GM19467 (cell line): ENCODE measurements around the gene TTYH3.
A peak's percentile ranks its signal among the peaks of the same experiment; 100 is the strongest.

ENCODE experiments used
- ATAC-seq: cut with Tn5 transposase; IDR thresholded peaks from one replicate; pipeline ENCODE4 v1.9.1; 2021; ENCODE audit warnings: mild to moderate bottlenecking, moderate library complexity; ENCODE audit not compliant: unreplicated experiment

The TTYH3 gene

DNA sequence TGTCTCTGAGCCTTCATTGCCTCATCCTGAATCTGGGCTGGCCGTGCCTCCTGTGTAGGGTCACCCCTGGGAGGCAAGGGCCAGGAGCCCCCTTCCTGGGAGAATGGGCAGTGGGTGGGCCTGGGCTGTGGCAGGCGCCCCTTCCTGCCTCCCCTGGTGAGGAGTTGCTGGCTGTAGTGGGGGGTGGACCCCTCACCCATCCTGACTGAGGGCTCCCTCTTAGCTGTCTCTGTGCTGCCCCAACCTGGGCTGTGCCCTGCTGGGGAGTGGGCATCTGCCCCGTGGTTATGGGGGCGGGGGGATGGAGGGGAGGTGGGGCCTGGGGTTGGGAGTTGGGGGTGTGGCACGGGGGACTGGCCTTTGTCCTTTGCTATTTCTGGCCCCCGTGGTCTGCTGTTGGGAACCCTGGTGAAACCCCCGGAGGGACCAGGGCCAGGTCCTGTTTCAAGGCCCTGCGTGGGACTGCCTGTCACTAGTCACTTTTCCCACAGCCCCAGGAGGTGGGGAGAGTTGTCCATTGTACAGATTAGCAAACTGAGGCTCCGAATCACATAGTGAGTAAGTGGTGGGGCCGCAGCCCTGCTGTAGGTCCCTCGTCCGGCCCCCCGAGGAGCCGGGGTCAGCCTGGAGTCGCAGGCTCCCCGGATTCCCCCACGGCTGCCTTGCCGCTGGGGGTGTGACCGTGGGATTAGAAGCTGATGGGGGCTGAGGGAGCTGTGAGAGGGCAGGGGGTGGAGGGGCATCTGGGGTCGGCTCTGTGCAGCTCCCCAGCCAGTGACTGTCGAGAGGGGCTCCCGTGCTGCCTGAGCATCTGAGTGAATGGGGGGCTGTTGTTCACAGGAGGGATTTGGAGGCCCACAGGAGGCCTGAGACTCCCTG is 2.7 kb downstream of the TTYH3 start:
- ATAC-seq, result no peak

DNA sequence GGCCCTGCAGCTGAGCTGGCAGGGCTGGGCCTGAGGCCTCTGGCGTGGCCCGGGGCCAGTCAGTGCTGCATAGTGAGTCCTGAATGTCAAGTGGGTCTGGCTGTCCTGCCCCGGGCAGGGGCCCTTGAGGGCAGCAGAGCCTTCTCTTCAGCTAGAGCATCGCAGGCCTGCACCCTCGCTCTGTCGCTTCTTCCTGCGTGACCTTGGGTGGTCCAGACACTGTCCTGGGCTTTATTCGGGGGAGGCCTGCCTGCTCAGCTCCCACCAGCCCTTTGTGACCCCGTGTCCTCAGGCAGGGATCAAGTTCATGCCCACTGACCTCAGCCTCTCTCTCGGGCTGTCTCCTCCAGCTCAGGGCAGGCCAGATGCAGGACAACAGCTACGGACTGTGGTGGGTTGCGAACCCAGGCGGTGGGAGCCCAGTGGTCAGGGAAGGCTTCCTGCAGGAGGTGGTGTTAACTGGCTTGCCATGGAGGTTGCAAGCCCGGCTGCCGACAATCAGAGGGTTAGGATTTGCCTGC is 3.4 kb downstream of the TTYH3 start:
- ATAC-seq, result no peak

DNA sequence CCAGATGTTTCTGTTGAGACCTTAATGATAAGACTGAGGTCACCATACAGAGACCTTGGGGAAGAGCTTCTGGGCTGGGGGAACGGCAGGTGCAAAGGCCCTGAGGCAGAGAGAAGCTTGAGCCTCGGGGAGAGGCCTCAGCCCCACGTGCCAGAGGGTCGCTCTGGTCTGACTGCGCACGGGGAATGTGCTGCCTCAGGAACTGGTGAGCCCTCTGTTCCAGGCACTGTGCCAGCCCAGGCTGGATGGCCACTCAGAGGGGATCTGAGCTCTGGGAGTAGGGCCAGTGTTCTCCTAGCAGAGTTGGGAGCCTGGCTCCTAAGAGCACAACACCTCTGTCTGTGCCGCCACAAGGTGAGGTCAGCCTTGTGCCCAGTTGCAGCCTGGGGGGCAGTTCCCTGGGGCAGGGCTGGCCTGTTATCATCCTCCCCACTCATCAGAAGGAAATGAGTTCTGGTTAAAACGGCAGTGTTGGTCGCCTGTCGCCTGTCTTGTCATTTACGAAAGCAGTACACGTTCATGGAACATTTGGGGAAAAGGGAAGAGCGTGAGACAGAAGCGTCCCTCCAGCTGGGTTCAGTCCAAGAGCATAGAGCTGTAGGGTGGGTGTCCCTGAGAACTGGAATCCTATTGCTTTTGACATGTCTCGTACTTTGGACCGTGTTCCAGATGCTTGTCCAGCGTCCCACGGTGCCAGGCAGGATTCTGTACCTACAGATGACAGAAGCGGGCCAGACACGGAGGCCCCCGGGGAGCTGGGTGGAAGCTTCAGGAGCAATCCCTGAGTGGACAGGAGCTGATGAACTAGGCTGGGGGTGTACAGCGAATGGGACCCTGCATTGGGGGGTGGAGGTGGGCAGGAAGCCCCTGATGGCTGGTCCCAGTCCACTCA is 4.3 kb downstream of the TTYH3 start:
- ATAC-seq, result no peak

DNA sequence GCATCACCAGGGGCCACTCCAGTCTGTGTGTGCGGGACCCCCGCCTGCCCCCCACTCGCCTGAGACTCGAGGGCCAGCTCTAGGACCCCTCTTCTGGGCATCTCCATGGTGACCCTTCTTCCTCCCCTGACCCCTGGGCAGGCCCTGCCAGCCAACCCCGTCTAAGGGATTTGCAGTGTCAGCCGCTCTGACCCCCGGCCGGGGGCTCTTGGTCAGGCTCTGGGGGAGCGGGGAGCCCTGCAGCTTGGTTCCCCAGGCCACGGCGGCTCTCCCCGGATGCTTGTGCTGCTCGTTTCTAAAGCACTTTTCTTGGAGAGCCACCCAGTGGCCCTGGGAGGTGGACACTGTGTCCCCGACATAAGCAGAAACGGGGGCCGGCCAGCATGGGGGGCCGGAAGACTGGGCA is 5.3 kb downstream of the TTYH3 start:
- no peak for ATAC-seq

GRCh38 chr7:2637505-2638223 is 5.9 kb downstream of the TTYH3 start:
- no peak for ATAC-seq

DNA sequence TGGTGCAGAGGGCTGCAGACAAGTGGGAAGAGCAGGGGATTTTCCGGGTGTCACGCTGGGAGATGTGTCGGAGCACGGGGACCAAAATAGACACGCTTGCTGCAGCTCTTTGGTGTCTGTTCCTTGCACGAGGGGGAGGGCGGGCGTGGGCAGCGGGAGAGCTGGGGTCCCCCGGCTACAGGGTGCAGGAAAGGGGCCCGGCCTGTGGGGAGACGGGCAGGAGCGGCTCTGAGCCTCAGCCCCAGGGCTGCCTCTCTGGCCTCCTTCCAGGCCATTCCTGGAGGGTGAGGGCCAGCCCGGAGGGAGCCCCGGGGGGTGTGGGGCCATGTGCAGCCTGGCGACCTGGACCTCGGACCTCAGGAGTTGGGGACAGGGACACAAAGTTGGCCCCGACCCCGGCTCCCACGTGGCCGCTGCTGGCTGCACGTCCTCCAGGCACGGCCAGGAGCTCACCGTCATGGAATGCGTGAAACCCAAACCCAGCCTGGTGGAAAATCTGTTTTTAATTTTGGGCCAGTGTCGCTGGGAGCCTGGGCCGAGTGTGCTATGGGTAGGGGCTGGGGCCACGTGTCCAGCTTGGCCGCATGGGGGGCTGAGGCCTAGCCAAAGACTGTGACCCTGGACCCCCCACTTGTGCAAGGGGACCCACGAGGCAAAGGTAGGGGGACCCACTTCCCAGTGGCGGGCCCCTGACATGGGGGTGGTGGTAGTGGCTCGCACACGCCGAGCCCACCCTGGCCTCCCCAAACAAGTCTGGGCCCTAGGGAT is 6.6 kb downstream of the TTYH3 start:
- ATAC-seq, result no peak

GRCh38 chr7:2639181-2639681 is 7.4 kb downstream of the TTYH3 start:
- no peak for ATAC-seq

DNA sequence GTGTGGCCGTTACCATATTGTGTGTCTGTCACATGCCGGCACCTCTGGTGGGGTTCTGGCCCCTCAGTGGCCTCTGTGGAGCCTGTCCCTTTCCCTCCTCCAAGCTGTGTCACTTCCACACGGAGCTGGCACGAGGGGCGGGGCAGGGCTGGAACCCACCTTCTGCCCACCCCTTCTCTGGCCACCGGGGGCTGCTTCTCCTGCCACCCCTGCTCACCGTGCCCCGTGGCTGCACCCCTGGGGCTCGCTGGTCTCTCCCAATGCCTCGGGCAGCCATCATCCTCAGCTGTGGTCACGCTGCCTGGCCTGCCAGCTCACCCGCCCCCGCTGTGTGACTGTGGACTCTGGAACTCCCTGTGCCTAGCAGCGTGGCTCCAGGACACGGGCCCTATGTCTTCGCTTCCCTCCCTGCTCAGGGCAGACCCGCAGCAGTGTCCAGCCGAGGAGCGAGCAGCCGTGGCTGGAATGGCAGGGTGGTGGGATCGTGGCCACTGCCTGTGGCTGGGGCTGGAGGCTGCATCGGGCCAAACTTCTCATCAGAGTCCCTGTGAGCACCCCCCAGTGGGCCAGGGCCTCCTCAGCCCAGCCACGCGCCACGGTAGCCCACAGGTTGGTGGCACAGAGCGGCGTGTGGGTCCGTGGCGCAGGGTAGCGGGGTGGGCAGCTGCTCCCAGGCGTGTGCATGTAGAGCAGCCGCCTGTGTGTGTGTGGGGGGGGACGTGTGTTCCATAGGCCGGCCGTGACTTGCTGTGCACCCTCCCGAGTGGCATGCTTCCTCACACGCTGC is 8.1 kb downstream of the TTYH3 start:
- no peak for ATAC-seq

DNA sequence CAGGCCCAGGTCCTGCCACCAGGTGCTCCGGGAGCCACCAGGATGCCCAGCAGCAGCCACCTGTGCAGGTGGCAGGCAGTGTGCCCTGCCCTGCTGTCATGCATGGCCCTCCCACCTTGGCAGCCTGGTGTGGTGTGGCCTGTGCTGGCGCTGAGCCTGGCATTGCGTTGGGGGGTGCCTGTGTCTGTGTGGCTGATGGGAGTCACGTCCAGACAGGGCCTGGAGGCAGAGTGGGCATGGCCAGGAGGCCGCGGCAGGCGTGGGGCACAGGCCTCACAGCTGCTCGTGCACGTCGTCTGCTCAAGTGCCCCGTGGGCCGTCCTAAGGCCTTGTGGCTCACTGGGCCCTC is 8.7 kb downstream of the TTYH3 start:
- no peak for ATAC-seq

- ATAC-seq, result no peak
These were observed 9.1 kb downstream of the TTYH3 start for GRCh38 chr7:2640846-2641316.

- no peak for ATAC-seq
These were observed 9.9 kb downstream of the TTYH3 start for GRCh38 chr7:2641406-2642393.

DNA sequence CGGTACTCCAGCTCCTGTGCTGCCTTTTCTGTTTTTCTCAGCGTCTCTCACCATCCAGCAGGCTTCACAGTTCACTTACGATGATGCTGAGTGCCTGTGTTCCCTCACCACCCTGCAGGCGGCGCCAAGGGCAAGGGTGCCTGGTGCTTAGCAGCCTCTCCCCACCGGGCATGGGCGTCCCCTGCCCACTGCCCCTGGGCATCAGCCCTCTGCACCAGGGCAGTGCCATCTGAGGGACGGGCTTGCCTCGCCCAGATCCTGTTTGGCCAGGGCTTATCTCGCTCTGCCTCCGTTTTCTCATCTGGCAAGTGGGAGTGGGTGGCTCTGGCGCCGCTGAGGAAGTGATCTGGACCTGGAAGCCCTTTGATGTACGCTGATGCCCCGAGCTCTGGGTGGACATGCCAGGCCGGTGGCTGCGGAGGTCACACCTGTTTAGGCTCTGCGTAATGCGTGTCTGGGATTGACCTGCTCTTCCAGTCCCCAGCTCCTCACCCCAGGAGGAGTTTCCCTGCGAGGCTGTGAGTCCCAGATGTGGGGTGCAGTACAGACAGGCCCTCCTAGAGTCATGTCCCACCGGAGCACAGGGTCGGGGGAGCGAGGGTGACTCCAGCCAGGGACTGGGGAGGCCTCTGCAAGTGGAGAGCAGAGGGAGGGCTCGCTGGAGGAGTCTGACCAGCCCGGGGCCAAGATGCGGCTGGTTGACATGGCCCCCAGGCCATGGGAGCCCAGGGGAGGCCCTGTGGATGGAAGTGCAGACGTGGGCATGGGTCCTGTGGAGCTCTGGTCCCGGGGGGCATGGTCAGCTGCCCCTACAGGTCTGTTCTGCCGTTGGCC is 11.8 kb downstream of the TTYH3 start:
- ATAC-seq, result no peak

GRCh38 chr7:2644220-2644561 is 12.4 kb downstream of the TTYH3 start:
- no peak for ATAC-seq

GRCh38 chr7:2644562-2645273 is 12.9 kb downstream of the TTYH3 start:
- peak; percentile 18 for ATAC-seq

DNA sequence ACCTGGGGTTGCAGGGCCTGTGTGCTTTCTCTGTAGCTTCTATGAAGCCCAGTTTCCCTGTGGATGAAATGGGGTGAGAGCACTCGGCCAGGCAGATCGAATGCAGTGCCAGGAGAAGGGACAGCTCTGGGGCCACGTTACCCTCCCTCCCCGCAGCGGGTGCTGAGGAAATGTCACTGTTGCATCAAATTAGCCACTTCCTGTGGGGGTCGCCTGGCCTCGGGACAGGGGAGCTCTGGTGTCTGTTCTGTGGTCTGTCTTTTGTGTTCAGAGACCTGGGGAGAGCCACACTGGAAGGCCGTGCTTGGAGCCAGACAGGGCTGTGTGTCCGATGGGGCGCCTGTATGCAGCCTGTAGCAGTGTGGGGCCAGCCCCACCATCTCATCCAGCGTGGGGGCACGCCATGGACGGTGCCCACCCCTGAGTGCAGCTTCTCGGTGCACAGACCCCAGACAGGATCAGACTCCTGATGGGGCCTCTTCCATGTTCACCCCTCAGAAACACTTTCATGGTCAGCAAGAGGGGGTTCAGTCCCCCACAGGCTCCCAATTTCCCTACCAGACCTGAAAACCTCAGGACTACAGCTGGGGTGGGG is 13.6 kb downstream of the TTYH3 start:
- ATAC-seq, result peak; percentile 55

- no peak for ATAC-seq
These were observed 14.5 kb downstream of the TTYH3 start for GRCh38 chr7:2646336-2646679.
